HL-60/S4 (cell line): ENCODE measurements around the gene TTC29.
"Not testable (repeated sequence)": the region's sequence is repeated elsewhere in the genome, so short reads cannot be mapped to it uniquely, and the experiment has no call there.

ENCODE experiments used
- in situ Hi-C: fragments of 300-500 bp; cut with MboI; formaldehyde crosslinking; loops from 2 replicates; pipeline ENCODE4 v1.14.3; 2022; ENCODE audit warnings: low sequenced_read_pairs

Gene TTC29

DNA sequence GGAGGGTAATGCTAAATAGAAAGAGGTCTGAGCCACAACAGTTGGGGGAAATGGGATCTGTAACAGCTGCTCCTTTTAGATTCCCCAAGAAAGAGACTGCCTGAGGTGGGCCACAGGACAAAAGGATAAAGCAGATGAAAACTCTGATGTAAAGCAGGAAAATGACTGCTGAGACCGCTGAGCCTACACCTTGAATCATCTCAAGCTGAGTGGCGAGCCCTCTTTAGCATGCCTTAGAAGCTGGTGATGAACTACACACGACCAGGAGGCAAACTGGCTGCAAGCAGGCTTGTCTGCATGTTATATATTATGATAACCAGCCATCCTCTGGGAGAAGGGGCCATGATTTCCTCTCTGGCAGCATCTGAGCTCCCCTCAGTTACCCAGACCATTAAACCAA, 88.4 kb downstream of the TTC29 start:
- in situ Hi-C loops = no loop called here

DNA sequence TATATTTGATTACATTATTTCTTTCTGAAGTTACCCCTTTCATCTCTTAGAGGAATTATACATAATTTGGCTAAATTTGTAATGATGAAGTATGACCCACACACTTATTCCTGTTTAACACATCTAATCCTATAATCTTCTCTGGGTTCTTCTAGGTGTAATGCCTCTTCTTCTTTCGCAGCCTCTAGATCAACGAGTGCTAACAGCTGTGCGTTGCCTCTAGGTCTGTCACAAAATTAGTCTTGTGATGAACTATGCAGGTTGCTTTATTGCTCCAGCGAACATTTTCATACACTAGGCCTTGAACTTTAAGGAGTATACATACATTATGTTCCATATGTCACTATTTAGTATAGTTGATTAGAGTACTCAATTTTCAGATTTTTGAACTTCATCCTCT, 89.9 kb downstream of the TTC29 start:
- in situ Hi-C loops = no loop called here

DNA sequence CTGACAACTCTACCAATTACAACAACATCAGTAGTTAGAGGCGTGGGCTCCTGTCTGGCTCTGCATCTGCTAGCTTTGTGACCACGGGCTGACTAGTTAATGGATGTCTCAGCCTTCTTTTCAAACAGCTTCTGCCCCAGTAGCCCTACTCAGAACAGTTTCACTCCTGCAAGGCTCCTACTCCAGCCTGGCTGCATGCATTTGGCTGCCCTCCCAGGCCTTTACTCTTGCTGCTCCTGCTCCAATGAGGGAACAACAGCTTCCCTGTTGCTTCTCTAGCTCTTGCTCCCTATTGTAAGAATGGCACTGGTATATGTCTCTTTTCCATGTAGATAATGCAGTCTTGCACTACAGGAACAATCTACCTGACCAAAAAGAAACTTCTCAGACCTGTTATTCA, 93.3 kb downstream of the TTC29 start:
- in situ Hi-C loops = no loop called here

DNA sequence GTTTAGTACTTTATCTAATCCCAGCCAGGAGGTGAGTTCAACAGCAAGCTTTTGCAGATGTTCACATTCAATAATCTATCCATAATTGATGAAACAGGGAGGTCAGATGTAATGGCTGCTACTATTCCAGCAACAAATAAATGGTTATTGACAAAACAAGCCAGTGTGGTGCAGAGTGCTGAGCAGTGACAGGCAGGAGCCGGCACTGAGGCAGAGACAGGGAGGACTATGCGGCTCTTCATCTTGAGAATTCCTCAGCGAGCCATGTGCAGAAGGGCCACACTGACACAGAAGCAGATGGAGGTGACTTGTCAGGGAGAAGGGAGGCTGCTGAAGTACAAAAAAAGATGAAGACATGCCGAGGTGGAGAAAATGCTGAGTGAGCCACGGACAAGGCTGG, 98.3 kb downstream of the TTC29 start:
- in situ Hi-C loops = no loop called here

DNA sequence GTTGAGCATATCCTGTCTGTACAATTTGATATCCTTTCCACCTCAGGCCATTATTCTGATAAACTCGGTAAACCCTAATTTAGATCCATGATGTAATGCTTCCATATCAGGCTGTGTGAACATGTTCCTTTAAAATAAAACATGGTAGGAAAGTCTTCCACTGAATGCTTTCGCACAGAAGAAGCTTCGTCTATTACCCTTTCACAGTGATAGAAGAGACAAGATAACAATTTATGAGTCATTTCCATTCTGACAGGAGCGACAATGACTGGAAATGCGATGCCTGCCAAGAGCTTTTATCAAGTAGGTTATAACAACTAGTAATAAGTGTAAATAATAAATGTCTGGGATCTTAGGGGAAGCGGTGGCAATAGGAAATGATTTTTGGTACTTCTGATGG, 98.8 kb downstream of the TTC29 start:
- in situ Hi-C loops = no loop called here

DNA sequence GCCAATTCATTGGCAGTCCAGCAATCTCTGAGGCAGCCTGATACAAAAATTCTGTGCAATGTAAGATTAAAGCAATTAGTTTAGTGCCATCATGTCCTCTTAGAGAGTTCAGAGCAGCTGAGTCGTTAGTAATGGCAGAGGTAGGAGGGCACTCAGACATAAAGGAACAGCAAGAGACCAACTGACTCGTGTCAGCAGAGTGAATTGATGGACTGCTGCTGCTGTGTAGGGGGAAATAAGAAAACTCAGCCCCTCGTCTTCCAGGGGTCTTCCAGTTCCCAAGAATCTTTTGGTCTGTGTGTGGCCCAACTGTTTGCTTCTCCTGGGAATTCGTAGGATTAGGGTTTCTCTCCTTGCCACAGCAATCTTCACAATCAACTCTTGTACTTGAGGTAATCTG, 100.9 kb downstream of the TTC29 start:
- in situ Hi-C loops = no loop called here

DNA sequence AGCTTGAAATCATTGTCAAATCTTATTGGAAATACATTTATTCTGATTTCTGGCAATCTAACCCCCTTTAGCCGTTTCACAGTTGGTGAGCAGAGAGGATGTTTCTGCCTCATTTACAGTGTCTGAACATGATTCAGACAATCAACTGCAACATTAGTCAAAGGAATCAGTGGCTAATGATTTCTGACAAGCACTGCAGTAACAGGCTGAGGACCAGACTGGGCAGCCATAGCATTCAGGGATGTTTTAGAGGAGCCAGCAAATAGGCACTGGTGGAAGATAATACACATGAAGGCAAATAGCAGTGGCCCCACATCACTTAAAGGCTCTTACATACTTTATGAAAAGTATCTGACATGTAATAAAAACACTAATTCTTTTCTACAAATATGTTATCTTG, 102.8 kb downstream of the TTC29 start:
- in situ Hi-C loops = no loop called here

DNA sequence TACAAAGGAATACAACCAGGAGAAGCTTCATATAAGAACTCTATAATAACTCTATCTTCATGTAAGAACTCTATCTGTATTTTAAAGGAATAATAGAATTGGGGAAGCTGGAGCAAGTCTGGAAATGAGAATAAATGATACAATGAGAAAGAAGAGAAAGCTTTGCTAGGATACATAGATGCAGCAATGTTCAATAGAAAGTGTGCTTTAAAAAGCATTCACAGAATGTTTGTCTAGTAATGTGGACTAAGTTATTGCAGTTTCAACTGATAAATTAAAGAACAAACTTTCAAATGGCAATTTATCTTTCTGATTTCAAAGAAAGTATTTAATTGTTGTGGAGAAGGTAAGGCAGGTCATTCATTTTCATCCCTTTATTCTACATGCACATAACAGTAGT, 104.9 kb downstream of the TTC29 start:
- in situ Hi-C loops = no loop called here

DNA sequence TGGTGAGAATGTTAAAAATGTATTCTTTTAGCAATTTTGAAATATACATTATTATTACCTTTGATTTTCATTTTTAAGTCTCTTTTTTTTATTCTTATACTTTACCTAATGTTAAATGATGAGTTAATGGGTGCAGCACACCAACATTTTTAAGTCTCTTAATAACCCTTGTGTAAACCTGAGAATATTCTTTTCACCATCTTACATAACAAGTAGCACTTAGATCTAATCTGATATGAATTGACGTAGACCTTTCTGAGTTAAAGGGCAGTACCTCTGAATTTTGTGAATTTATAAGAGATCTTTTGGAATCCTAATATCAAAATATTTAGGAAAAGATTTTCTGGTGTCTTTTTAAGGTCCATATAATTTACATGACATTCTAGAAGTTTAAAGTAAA, 110.6 kb downstream of the TTC29 start:
- in situ Hi-C loops = no loop called here

DNA sequence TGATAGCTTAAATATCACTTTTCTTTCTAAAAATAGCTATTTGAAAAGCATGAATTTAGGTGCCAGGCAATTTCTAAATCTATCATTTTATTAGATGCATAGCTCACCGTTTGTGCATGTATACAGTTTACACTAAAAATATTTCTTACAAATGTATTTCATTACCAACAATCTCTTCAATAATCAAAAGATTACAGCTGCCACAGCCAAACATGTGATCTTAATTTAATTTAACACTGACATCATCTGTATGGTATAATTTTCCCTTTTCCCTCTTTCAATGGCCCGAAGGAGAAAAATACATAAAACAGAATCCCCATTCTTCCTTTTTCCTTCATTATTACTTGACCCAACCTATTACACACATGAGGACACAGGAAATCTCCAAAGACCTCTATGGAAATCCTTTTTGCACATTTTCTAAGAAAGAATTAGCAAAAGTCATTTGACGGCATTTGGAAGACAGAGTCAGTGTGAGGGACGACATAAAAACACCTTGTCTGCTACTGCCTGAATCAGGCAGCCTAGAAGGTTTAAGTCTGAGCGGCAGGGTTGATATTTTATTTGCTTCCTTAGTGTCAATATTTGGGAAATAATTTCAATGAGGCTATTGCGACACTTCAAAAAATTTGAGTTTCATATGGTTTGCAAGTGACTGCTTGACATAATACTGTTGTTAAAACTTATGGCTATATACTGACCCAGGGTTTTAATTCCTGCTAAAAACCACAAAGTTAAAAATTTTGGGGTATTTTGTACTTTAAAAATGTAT, 111.2 kb downstream of the TTC29 start:
- in situ Hi-C loops = no loop called here

DNA sequence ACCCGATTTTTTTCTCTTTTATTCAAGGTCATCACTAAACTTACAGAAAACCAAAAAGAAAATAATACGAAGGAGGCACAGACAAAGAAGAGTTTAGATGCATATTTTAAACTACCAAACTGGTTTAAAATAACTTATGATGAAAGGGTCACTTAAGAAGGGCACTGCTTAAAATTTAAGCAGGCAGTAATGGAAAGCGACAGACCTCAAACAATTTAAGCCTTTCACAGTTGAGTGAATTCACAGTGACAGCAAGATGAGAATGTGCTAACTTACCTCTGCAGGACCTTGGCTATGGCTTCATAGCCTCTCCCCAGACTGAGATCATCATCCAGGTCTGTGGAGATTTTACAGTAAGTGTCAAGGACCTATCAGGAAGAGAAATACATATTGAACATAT, 112.1 kb downstream of the TTC29 start:
- in situ Hi-C loops = no loop called here

DNA sequence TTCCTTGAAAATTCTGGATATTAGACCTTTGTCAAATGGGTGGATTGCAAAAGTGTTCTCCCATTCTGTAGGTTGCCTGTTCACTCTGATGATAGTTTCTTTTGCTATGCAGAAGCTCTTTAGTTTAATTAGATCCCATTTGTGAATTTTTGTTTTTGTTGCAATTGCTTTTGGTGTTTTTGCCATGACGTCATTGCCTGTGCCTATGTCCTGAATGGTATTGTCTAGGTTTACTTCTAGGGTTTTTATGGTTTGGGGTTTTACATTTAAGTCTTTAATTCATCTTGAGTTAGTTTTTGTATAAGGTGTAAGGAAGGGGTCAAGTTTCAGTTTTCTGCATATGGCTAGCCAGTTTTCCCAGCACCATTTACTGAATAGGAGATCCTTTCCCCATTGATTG, 122.7 kb downstream of the TTC29 start:
- in situ Hi-C loops = not testable (repeated sequence)

DNA sequence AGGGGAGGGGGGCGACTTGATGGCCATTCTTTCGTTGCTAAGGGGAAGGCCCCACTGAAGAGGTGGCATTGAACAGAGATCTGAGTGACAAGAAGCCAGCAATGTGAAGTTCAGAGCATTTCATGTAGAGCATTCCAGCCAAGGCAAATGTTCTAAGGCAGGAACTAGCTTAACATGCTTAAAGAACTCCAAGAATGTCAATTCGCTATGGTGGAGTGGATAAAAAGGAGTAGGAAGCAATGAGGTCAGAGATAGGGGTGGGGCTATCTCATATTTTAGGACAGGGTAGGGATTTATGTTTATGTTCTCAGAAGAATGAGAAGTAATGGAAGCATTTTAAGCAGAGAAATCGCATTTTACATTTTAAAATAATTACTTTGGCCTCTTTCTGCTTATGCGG, 130.9 kb downstream of the TTC29 start:
- in situ Hi-C loops = no loop called here

DNA sequence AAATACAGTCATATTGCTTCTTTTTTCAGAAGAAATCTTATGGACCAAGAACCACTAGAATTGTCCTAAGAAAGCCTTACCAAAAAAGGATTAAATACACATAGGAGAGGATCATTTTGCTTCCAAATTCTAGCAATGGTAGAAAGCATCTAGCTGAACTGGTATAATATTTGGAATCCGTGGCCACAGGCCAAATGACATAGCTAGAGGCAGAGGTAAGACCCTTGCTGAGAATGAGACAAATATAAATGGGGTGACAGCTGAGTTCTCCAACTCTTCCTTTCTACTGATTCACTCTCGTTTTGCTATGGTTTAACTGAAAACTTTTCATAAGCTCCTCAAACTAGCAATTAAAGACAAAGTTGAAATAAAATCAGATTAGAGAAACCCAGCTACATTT, 150.0 kb downstream of the TTC29 start:
- in situ Hi-C loops = no loop called here

DNA sequence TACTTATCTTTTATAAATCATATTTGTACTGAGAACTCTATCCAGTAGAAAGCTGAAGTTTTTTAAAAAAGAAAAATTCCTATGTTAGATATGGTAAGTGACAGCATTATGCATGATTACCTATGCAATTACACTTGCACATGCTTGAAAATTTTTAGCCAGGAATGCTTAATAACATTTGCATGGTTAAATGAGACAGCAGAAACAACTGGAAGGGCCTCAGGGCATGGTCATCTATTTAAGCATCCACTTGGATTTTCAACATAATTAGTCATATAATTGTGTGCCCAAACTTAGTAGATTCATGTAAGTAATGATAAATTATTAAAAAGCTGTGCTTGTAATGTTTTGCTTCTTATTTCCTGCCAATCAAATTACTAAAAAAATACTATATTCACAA, 151.9 kb downstream of the TTC29 start:
- in situ Hi-C loops = no loop called here

DNA sequence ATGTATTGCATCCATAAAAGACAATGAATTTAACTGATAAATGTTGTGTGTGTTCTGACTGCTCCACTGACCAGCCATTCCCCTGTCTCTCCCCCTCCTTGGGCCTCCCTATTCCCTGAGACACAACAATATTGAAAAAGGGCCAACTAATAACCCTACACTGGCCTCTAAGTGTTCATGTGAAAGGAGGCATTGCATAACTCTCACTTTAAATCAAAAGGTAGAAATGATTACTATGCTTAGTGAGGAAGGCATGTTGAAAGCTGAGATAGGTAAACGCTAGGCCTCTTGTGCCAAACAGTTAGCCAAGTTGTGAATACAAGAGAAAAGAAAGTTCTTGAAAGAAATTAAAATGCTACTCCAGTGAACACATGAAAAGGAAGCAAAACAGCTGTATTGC, 154.2 kb downstream of the TTC29 start:
- in situ Hi-C loops = no loop called here

DNA sequence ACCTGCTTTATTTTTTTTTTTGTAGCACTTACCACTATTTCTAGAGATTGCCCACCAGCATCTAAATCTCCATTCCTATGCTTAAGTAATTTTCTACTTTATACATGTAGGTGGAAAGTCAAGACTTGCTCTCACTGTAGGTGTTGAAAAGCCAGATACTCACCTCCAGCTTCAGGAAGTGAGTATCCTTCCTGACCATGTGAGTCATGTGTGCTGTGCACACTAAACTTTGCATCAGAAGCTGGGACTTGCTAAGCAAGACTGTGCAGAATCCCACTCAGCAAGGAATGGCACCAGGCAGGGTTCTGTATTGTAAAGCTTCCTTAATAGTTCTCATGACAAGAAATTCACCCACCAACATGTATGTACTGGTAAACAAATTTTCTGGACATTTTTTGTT, 155.1 kb downstream of the TTC29 start:
- in situ Hi-C loops = no loop called here

DNA sequence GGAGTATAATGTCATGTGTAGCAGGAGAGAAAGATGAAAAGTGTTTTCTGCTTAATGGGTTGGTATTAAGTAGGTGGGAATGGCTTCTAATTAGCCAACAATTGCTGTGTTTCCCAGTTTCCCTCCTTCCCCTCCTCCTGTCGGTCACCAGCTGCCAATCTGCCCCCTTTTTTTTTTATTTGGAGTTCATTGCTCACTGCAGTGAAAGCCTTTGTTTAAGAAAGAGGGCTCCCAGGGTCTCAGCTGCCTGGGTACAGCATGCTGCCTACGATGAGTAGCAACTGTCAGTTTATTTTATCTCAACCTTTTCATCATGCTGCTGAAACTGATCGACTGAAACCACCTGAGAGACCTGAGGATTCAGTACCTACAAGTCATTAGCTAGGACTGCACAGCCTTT, 157.9 kb downstream of the TTC29 start:
- in situ Hi-C loops = no loop called here

DNA sequence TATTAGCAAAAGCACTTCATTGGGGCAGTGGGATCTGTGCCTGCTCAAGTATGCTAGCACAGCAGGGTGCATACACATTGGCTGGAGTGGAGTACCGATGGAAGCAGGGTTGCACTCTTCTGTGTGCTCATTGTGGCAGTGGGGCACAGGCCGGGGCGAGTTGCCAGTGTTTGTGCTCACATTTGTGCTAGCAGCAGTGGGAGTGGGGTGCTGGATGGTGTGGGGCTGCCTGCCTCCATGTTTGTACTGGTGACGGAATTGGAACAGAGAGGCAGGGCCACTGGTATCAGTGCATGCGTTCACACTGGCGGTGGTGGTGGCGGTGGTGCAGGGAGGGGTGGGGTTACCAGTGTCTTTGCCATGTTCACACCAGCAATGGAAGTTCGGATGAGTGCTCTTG, 169.0 kb downstream of the TTC29 start:
- in situ Hi-C loops = no loop called here

DNA sequence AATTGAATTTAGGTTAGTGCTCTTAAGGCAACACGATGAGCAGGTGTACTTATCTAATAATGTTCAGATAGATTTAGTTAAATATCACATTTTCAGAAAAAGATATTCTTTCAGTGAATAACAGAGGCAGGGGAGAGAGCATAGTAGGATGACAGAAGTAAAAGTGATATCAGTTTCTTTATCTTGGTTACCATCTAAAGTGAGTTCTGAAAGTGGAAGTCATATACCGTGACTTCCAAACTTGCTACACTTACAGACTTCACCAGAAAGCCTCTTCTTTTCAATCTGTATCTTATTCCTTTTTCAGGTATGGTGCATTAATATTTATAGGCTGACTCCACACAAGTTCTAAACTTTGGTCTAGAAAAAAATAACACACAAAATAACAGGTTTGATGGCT, 182.1 kb downstream of the TTC29 start:
- in situ Hi-C loops = no loop called here

DNA sequence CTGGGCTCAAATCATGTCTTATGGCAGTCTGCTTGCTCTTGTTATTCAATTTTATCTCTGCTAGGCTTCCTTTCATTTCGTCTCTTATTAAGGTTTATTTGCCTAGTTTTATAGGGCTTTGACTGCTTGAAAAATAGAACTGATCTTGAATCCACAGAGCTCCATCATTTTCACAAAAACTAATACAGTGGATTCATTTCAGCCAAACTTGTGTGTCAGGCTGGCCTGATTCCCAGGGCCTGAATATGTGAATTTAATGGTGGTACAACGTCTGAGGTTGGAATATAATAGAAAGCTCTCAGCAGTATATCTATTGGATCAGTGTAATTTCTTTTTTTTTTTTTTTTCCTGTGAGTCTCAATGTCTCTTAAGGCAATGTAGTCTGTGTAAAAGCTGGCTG, 183.6 kb downstream of the TTC29 start:
- in situ Hi-C loops = no loop called here

DNA sequence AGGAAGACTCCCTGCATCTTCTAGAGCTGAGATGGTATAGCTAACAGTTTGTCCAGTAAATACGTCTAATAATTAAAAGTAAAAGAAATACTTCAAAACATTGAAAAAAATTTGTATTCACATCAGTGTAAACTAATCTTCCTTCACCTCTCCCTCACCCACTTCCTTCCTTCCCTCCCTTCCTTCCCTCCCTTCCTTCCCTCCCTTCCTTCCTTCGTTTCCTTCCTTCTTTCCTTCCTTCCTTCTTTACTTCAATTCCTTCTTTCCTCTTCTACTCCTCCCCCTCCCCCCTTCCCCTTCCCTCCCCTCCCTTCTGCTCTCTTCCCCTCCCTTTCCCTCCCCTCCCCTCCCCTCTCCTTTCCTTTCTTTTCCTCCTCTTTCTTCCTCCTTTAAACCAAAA, 203.2 kb downstream of the TTC29 start:
- in situ Hi-C loops = no loop called here

DNA sequence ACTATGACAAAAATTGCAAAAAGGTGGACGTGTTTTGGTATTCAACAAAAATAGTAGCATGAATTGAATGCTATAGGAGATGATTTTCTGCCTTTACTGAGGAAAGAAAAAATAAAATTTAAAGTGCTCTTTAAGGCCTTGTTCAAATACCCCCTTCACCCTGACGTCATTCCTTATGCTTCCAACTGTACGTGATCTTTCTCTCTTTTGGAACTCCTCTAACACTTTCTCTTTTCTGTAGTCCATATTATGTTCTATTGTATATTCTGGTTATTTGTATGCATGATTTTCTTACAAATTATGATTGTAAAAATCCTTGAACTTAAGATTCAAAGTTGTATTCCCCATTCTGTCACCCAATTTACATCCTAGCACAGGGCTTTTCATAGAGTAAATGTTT, 206.5 kb downstream of the TTC29 start:
- in situ Hi-C loops = no loop called here
